ACC112 (cell line): Measurements from ENCODE around the gene CYS1.
"Not testable (repeated sequence)": the region's sequence is repeated elsewhere in the genome, so short reads cannot be mapped to it uniquely, and the experiment has no call there.

ENCODE experiments used
- H2AFZ ChIP-seq: fragments of 200-600 bp; sonication (generic); one replicate; pipeline ENCODE4 v1.6.0; 2017; ENCODE audit warnings: antibody characterized with exemption, low read length; ENCODE audit not compliant: unreplicated experiment
- H3K27ac ChIP-seq: fragments of 200-600 bp; sonication (generic); 2 replicates; pipeline ENCODE4 v1.5.1; 2014; ENCODE audit warnings: low read depth, mild to moderate bottlenecking, antibody characterized with exemption, low read length, moderate library complexity
- H3K27me3 ChIP-seq: fragments of 200-600 bp; sonication (generic); 2 replicates; pipeline ENCODE4 v1.6.1; 2014; ENCODE audit warnings: mild to moderate bottlenecking, antibody characterized with exemption, low read length, moderate library complexity, mixed read lengths; ENCODE audit not compliant: insufficient read depth
- H3K36me3 ChIP-seq: fragments of 200-600 bp; sonication (generic); 2 replicates; pipeline ENCODE4 v1.6.1; 2016; ENCODE audit warnings: mild to moderate bottlenecking, antibody characterized with exemption, low read length, moderate library complexity, mixed read lengths; ENCODE audit not compliant: insufficient read depth
- H3K4me1 ChIP-seq: fragments of 200-600 bp; sonication (generic); one replicate; pipeline ENCODE4 v1.6.1; 2016; ENCODE audit warnings: low read length, mixed read lengths; ENCODE audit not compliant: insufficient read depth, unreplicated experiment, control insufficient read depth
- H3K4me3 ChIP-seq: fragments of 200-600 bp; sonication (generic); 2 replicates; pipeline ENCODE4 v1.5.1; 2014; ENCODE audit warnings: mild to moderate bottlenecking, low read depth, low read length
- H3K79me2 ChIP-seq: fragments of 200-600 bp; sonication (generic); one replicate; pipeline ENCODE4 v1.6.0; 2016; ENCODE audit warnings: low read length; ENCODE audit not compliant: control insufficient read depth, unreplicated experiment, insufficient read depth

Gene CYS1

GRCh38 chr2:10094271-10094814, 14.1 kb upstream of the CYS1 start:
- Histone ChIP-seq H3K4me3 (no peak overlapping the region), H2AFZ (no peak overlapping the region), H3K36me3 (no peaks in the 10 kb centered on the region), H3K27me3 (peaks cover 30% of the 10 kb centered on the region), H3K27ac (no peak overlapping the region), H3K79me2 (no peaks in the 10 kb centered on the region), H3K4me1 (no peaks in the 10 kb centered on the region)

- H3K79me2 ChIP-seq, H3K27ac ChIP-seq, H3K4me1 ChIP-seq, H3K36me3 ChIP-seq, H3K4me3 ChIP-seq, H2AFZ ChIP-seq: not testable (repeated sequence)
- peaks cover 34% of the 10 kb centered on the region for H3K27me3 ChIP-seq
Observed at GRCh38 chr2:10091889-10092244, 11.7 kb upstream of the CYS1 start.

GRCh38 chr2:10091182-10091888, 11.1 kb upstream of the CYS1 start:
- Histone ChIP-seq H3K36me3 (no peaks in the 10 kb centered on the region), H3K27me3 (peaks cover 34% of the 10 kb centered on the region), H3K4me1 (no peaks in the 10 kb centered on the region), H3K27ac (no peak overlapping the region), H3K4me3 (no peak overlapping the region), H2AFZ (no peak overlapping the region), H3K79me2 (no peaks in the 10 kb centered on the region)

- H3K79me2 ChIP-seq: no peaks in the 10 kb centered on the region
- no peaks in the 10 kb centered on the region for H3K36me3 ChIP-seq
- no peaks in the 10 kb centered on the region for H3K4me1 ChIP-seq
- peaks cover 47% of the 10 kb centered on the region for H3K27me3 ChIP-seq
- H2AFZ ChIP-seq: no peak overlapping the region
- no peak overlapping the region for H3K27ac ChIP-seq
- H3K4me3 ChIP-seq: no peak overlapping the region
Observed at GRCh38 chr2:10089565-10090190, 9.5 kb upstream of the CYS1 start.

- no peak overlapping the region for H2AFZ ChIP-seq
- H3K79me2 ChIP-seq: no peaks in the 10 kb centered on the region
- H3K36me3 ChIP-seq: no peaks in the 10 kb centered on the region
- H3K4me1 ChIP-seq: no peaks in the 10 kb centered on the region
- no peak overlapping the region for H3K4me3 ChIP-seq
- no peak overlapping the region for H3K27ac ChIP-seq
- peaks cover 68% of the 10 kb centered on the region for H3K27me3 ChIP-seq
Observed at GRCh38 chr2:10087360-10087759, 7.1 kb upstream of the CYS1 start.

GRCh38 chr2:10086950-10087349, 6.7 kb upstream of the CYS1 start:
- H3K79me2 ChIP-seq: no peaks in the 10 kb centered on the region
- no peak overlapping the region for H2AFZ ChIP-seq
- no peaks in the 10 kb centered on the region for H3K4me1 ChIP-seq
- H3K4me3 ChIP-seq: no peak overlapping the region
- H3K36me3 ChIP-seq: no peaks in the 10 kb centered on the region
- peaks cover 69% of the 10 kb centered on the region for H3K27me3 ChIP-seq
- H3K27ac ChIP-seq: no peak overlapping the region

- H3K4me3 ChIP-seq: no peak overlapping the region
- H3K79me2 ChIP-seq: no peaks in the 10 kb centered on the region
- H3K4me1 ChIP-seq: no peaks in the 10 kb centered on the region
- no peak overlapping the region for H2AFZ ChIP-seq
- H3K27me3 ChIP-seq: peaks cover 66% of the 10 kb centered on the region
- H3K36me3 ChIP-seq: no peaks in the 10 kb centered on the region
- no peak overlapping the region for H3K27ac ChIP-seq
Observed at GRCh38 chr2:10085668-10086059, 5.5 kb upstream of the CYS1 start.

- Histone ChIP-seq H3K27me3 (peaks cover 65% of the 10 kb centered on the region), H3K36me3 (no peaks in the 10 kb centered on the region), H3K79me2 (no peaks in the 10 kb centered on the region), H3K27ac (no peak overlapping the region), H2AFZ (no peak overlapping the region), H3K4me3 (no peak overlapping the region), H3K4me1 (no peaks in the 10 kb centered on the region)
Observed at GRCh38 chr2:10085043-10085667, 4.9 kb upstream of the CYS1 start.

GRCh38 chr2:10084223-10084865, 4.1 kb upstream of the CYS1 start:
- Histone ChIP-seq H3K27me3 (peaks cover 57% of the 10 kb centered on the region), H3K4me3 (no peak overlapping the region), H3K4me1 (no peaks in the 10 kb centered on the region), H3K36me3 (no peaks in the 10 kb centered on the region), H3K79me2 (no peaks in the 10 kb centered on the region), H2AFZ (no peak overlapping the region), H3K27ac (no peak overlapping the region)

- no peak overlapping the region for H2AFZ ChIP-seq
- H3K4me3 ChIP-seq: no peak overlapping the region
- H3K27ac ChIP-seq: no peak overlapping the region
- H3K36me3 ChIP-seq: no peaks in the 10 kb centered on the region
- no peaks in the 10 kb centered on the region for H3K79me2 ChIP-seq
- peaks cover 54% of the 10 kb centered on the region for H3K27me3 ChIP-seq
- H3K4me1 ChIP-seq: no peaks in the 10 kb centered on the region
Observed at GRCh38 chr2:10083692-10084211, 3.5 kb upstream of the CYS1 start.
